Activated CD8-positive, alpha-beta memory T cell treated with anti-CD3 and anti-CD28 coated beads for 48 hours (primary cell): ENCODE results near the gene KCNIP3.
"Not testable (repeated sequence)": the region's sequence is repeated elsewhere in the genome, so short reads cannot be mapped to it uniquely, and the experiment has no call there.

ENCODE experiments used
- DNase-seq, 3 experiments: peaks; one replicate each; pipeline ENCODE4 v3.0.0-alpha.2; 2020; ENCODE audit warnings: low read depth in 2 of 3, low spot score in 2 of 3

Gene KCNIP3

GRCh38 chr2:95296880-95297487, at the start of gene KCNIP3:
KCNIP3 (plus strand) TSS chr2:95297347; CDS start chr2:95297439, 92 bp downstream.
- no peak for DNase-seq

- DNase-seq, result no peak
These were observed 38.9 kb upstream of the KCNIP3 start for GRCh38 chr2:95258271-95258670.

GRCh38 chr2:95260028-95261023, 36.8 kb upstream of the KCNIP3 start:
- no peak for DNase-seq

- DNase-seq, result no peak
These were observed 35.5 kb upstream of the KCNIP3 start for GRCh38 chr2:95261602-95262001.

- no peak for DNase-seq
These were observed 34.1 kb upstream of the KCNIP3 start for GRCh38 chr2:95262896-95263542.

GRCh38 chr2:95264624-95265023, 32.5 kb upstream of the KCNIP3 start:
- no peak for DNase-seq

GRCh38 chr2:95265182-95265581, 32.0 kb upstream of the KCNIP3 start:
- no peak for DNase-seq

- DNase-seq, result no peak
These were observed 30.2 kb upstream of the KCNIP3 start for GRCh38 chr2:95266781-95267430.

- DNase-seq, result no peak
These were observed 29.5 kb upstream of the KCNIP3 start for GRCh38 chr2:95267458-95268210.

- no peak for DNase-seq
These were observed 28.7 kb upstream of the KCNIP3 start for GRCh38 chr2:95268211-95269035.

GRCh38 chr2:95269036-95269680, 28.0 kb upstream of the KCNIP3 start:
- DNase-seq, result no peak

GRCh38 chr2:95269745-95270144, 27.4 kb upstream of the KCNIP3 start:
- not testable (repeated sequence) for DNase-seq

GRCh38 chr2:95270541-95271081, 26.5 kb upstream of the KCNIP3 start:
- DNase-seq, result no peak

GRCh38 chr2:95271381-95271971, 25.7 kb upstream of the KCNIP3 start:
- DNase-seq, result no peak

- DNase-seq, result no peak
These were observed 24.8 kb upstream of the KCNIP3 start for GRCh38 chr2:95272299-95272751.

- DNase-seq, result no peak
These were observed 24.4 kb upstream of the KCNIP3 start for GRCh38 chr2:95272781-95273180.

GRCh38 chr2:95273566-95274290, 23.4 kb upstream of the KCNIP3 start:
- DNase-seq, result no peak
